B cell (primary cell): ENCODE measurements around the gene RABEP1. TPM values are rescaled to one million over a fixed set of nuclear protein-coding genes. Genes with fewer than 3 reads are reported as not detected.

Source experiments
- ATAC-seq: fragments of 200-7000 bp; cut with Tn5 transposase; one replicate; pipeline ENCODE4 v1.10.0; 2021; ENCODE audit warnings: low read depth, mild to moderate bottlenecking, moderate number of reproducible peaks, moderate library complexity
- CTCF ChIA-PET: fragments of 350-600 bp; sonication (Branson Sonifier 250); formaldehyde crosslinking; loops from one replicate; lab custom pipeline; 2021; ENCODE audit warnings: antibody characterized with exemption, inconsistent platforms; lab: Charles Lee
- POLR2A ChIA-PET: fragments of 350-600 bp; sonication (Branson Sonifier 250); formaldehyde crosslinking; loops from one replicate; lab custom pipeline; 2021; ENCODE audit warnings: antibody characterized with exemption; lab: Charles Lee
- DNase-seq: peaks from one replicate; pipeline ENCODE4 v3.0.0; 2013
- H2AFZ ChIP-seq: 2 replicates; pipeline ENCODE4 v1.6.1; 2012; ENCODE audit warnings: mild to moderate bottlenecking, low read depth, low read length; ENCODE audit not compliant: insufficient read depth, poor library complexity, severe bottlenecking
- H3K27ac ChIP-seq, 2 donors: 1 replicate in 1 of 2; 2 replicates in 1 of 2; pipeline ENCODE4 v1.5.1; 2012 to 2013; ENCODE audit warnings: low read length in 2 of 2, mild to moderate bottlenecking in 2 of 2, moderate library complexity in 1 of 2
- H3K27me3 ChIP-seq, 4 experiments: fragments of 200-600 bp in 1 of 4; sonication (generic) in 1 of 4; replicated peaks in 1 of 4; 1 replicate in 2 of 4; 2 replicates in 2 of 4; pipeline versions ENCODE4 v1.6.1 to v1.7.0; 2013 to 2016; ENCODE audit warnings: low read length in 3 of 4, mild to moderate bottlenecking in 2 of 4, mixed read lengths in 1 of 4, moderate library complexity in 1 of 4; ENCODE audit not compliant: insufficient read depth in 4 of 4, control insufficient read depth in 3 of 4; ENCODE audit errors: control extremely low read depth in 1 of 4
- H3K36me3 ChIP-seq, 2 experiments: replicated peaks in 1 of 2; 1 replicate in 1 of 2; 2 replicates in 1 of 2; pipeline versions ENCODE4 v1.6.1 to v1.7.1; 2013; ENCODE audit warnings: low read length in 1 of 2; ENCODE audit not compliant: insufficient read depth in 2 of 2, control insufficient read depth in 1 of 2; ENCODE audit errors: control extremely low read depth in 1 of 2, extremely low read depth in 1 of 2
- H3K4me1 ChIP-seq, 2 donors: fragments of 200-600 bp in 1 of 2; sonication (generic) in 1 of 2; 1 replicate in 1 of 2; 2 replicates in 1 of 2; pipeline versions ENCODE4 v1.5.1 to v1.6.1; 2013 to 2017; ENCODE audit warnings: low read length in 2 of 2; ENCODE audit not compliant: control insufficient read depth in 2 of 2, insufficient read depth in 2 of 2
- H3K4me2 ChIP-seq: replicated peaks from 2 replicates; pipeline ENCODE3; 2012; ENCODE audit warnings: mild to moderate bottlenecking, low read depth, low read length; ENCODE audit not compliant: poor library complexity, severe bottlenecking
- H3K4me3 ChIP-seq, 5 experiments: fragments of 200-600 bp in 1 of 5; sonication (generic) in 1 of 5; 1 replicate in 3 of 5; 2 replicates in 2 of 5; pipeline versions ENCODE4 v1.5.1 to v1.7.0; 2011 to 2016; ENCODE audit warnings: low read length in 4 of 5, mild to moderate bottlenecking in 4 of 5, low read depth in 2 of 5, control low read depth in 1 of 5, moderate library complexity in 1 of 5; ENCODE audit not compliant: insufficient read depth in 1 of 5; ENCODE audit errors: control extremely low read depth in 1 of 5, extremely low read depth in 1 of 5
- H3K79me2 ChIP-seq: fragments of 200-600 bp; sonication (generic); one replicate; pipeline ENCODE4 v1.6.0; 2016; ENCODE audit warnings: low read length; ENCODE audit not compliant: control insufficient read depth, insufficient read depth
- H3K9ac ChIP-seq: fragments of 200-600 bp; sonication (generic); 2 replicates; pipeline ENCODE4 v1.6.1; 2017; ENCODE audit warnings: mild to moderate bottlenecking, low read length, moderate library complexity
- H3K9me3 ChIP-seq, 3 donors: one replicate each; pipeline versions ENCODE4 v1.6.1 to v1.7.1; 2013; ENCODE audit warnings: low read length in 2 of 3; ENCODE audit not compliant: control insufficient read depth in 2 of 3, insufficient read depth in 1 of 3; ENCODE audit errors: control extremely low read depth in 1 of 3
- H4K20me1 ChIP-seq: 2 replicates; pipeline ENCODE4 v1.6.0; 2012; ENCODE audit warnings: mild to moderate bottlenecking, low read length; ENCODE audit not compliant: insufficient read depth, control insufficient read depth, poor library complexity, severe bottlenecking
- H3K27ac Mint-ChIP-seq: one replicate; pipeline ENCODE4 v1.8.0; 2021; ENCODE audit warnings: mixed read lengths
- H3K27me3 Mint-ChIP-seq: one replicate; pipeline ENCODE4 v1.8.0; 2021; ENCODE audit warnings: mixed read lengths
- H3K4me1 Mint-ChIP-seq: one replicate; pipeline ENCODE4 v1.8.0; 2021; ENCODE audit warnings: mixed read lengths
- H3K4me3 Mint-ChIP-seq: one replicate; pipeline ENCODE4 v1.8.0; 2021; ENCODE audit warnings: mixed read lengths
- H3K9me3 Mint-ChIP-seq: one replicate; pipeline ENCODE4 v1.8.0; 2022; ENCODE audit warnings: mixed read lengths; ENCODE audit not compliant: insufficient read depth
- EZH2 ChIP-seq: IDR thresholded peaks from 2 replicates; pipeline ENCODE4 v1.6.1; 2012; ENCODE audit warnings: borderline replicate concordance, low read depth, mild to moderate bottlenecking, moderate library complexity, low read length; ENCODE audit not compliant: insufficient read depth, poor library complexity, severe bottlenecking
- WGBS: methylation state at CpG from one replicate; pipeline ENCODE4 v1.1.5; 2013; ENCODE audit warnings: missing lambda C conversion rate; ENCODE audit not compliant: insufficient coverage; 5-methylcytosine and 5-hydroxymethylcytosine counted together
- intact Hi-C: fragments of 100-400 bp; cut with micrococcal nuclease; formaldehyde crosslinking; loops from one replicate; pipeline ENCODE4 v1.10.0; 2022
- polyA plus RNA-seq: library from polyadenylated mRNA; depleted of rRNA; stranded (reverse); fragments of >200 nt; gene quantifications from 2 replicates; pipeline ENCODE4 v1.2.3, GENCODE V29; 2012
- total RNA-seq, 2 donors: library from RNA; stranded (reverse); fragments of 120-200 nt in 1 of 2; gene quantifications; 1 replicate in 1 of 2; 2 replicates in 1 of 2; pipeline versions ENCODE4 v1.2.3 to v1.2.4, GENCODE V29; 2013 to 2022
- TF ChIP-seq, protein P1 (sequence below): fragments of 200-600 bp; IDR thresholded peaks from one replicate; pipeline ENCODE4 v1.8.0; 2022; ENCODE audit warnings: antibody characterized with exemption, mild to moderate bottlenecking

RABEP1 gene
- total and polyA plus RNA-seq, 2 donors (not counting 1 experiment from before 2014, with no cell fraction given): 24.2 to 86.1 TPM

DNA sequence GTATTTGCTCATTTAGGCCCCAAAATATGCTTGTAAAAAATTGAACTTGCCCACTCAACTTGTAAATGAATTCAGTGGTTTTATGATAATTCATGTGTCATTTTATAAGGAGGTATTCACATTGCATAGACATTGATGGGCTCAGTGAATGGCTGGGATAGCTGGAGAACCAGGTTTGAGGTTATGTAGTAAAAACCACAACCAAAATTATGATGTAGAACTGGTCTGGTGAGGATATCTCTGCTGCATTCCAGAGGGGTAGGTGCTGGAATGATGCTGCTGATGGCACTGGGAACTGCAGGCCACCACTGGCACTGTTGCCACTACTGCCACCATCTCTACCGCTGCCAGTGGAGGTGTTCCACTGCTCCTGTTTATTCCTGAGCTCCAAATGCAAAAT lies 21.5 kb upstream of the RABEP1 start:
- Histone ChIP-seq H3K79me2 (no peaks in the 10 kb centered on the region), H3K4me1 (peaks cover 17 to 25% of the 10 kb centered on the region in 2 donors), H3K9me3 (no peaks in the 10 kb centered on the region), H2AFZ (no peak overlapping the region), H3K4me3 (no peak overlapping the region), H3K4me2 (no peak overlapping the region), H3K27ac (no peak overlapping the region), H3K9ac (no peak overlapping the region), H4K20me1 (no peaks in the 10 kb centered on the region), H3K27me3 (no peaks in the 10 kb centered on the region), H3K36me3 (no peaks in the 10 kb centered on the region)
- intact Hi-C loops: no loop called here
- TF ChIP-seq, protein P1, sequence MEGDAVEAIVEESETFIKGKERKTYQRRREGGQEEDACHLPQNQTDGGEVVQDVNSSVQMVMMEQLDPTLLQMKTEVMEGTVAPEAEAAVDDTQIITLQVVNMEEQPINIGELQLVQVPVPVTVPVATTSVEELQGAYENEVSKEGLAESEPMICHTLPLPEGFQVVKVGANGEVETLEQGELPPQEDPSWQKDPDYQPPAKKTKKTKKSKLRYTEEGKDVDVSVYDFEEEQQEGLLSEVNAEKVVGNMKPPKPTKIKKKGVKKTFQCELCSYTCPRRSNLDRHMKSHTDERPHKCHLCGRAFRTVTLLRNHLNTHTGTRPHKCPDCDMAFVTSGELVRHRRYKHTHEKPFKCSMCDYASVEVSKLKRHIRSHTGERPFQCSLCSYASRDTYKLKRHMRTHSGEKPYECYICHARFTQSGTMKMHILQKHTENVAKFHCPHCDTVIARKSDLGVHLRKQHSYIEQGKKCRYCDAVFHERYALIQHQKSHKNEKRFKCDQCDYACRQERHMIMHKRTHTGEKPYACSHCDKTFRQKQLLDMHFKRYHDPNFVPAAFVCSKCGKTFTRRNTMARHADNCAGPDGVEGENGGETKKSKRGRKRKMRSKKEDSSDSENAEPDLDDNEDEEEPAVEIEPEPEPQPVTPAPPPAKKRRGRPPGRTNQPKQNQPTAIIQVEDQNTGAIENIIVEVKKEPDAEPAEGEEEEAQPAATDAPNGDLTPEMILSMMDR: no peak
- no peak for TF ChIP-seq EZH2
- CTCF ChIA-PET: interaction anchor here (1.2 to 1.4 kb wide), 2 partner anchors 10 to 47 kb away, joined by 4 to 7 read pairs; no protein-coding TSS in a partner anchor
- POLR2A ChIA-PET: no interaction called here
- Mint-ChIP-seq H3K4me3 (no peak overlapping the region), H3K4me1 (peaks cover 33% of the 10 kb centered on the region), H3K27me3 (no peaks in the 10 kb centered on the region), H3K9me3 (no peaks in the 10 kb centered on the region), H3K27ac (no peak overlapping the region)
- ATAC-seq (no peak), DNase-seq (no peak)
- WGBS: no CpG with 5 or more reads among the region's 1 CpG

- intact Hi-C loops: no loop called here
- 94% methylated on average over 2 of the region's 2 CpGs for WGBS
- Histone ChIP-seq H3K9ac (no peak overlapping the region), H3K9me3 (no peaks in the 10 kb centered on the region), H3K27me3 (no peaks in the 10 kb centered on the region), H4K20me1 (no peaks in the 10 kb centered on the region), H3K4me3 (no peak overlapping the region), H3K36me3 (no peaks in the 10 kb centered on the region), H2AFZ (no peak overlapping the region), H3K4me1 (peaks cover 6 to 9% of the 10 kb centered on the region in 2 donors), H3K27ac (no peak overlapping the region), H3K79me2 (no peaks in the 10 kb centered on the region), H3K4me2 (no peak overlapping the region)
- CTCF ChIA-PET: no interaction called here
- TF ChIP-seq EZH2: no peak
- TF ChIP-seq, protein P1: no peak
- Mint-ChIP-seq H3K9me3 (no peaks in the 10 kb centered on the region), H3K27me3 (no peaks in the 10 kb centered on the region), H3K27ac (no peak overlapping the region), H3K4me3 (no peak overlapping the region), H3K4me1 (peaks cover 17% of the 10 kb centered on the region)
- POLR2A ChIA-PET: no interaction called here
- ATAC-seq (no peak), DNase-seq (no peak)
Measured at GRCh38 chr17:5262416-5262991, 19.6 kb upstream of the RABEP1 start.
